H1 (cell line): ENCODE measurements around the gene HSPA1A.

Source experiments
- EZH2 ChIP-seq: fragments of 200-600 bp; sonication (generic); IDR thresholded peaks from 2 replicates; pipeline ENCODE4 v1.7.1; 2012; ENCODE audit warnings: low read depth, mild to moderate bottlenecking, moderate library complexity, low read length, inconsistent platforms; ENCODE audit not compliant: severe bottlenecking
- POLR2A ChIP-seq, 2 experiments: IDR thresholded peaks; 1 replicate in 1 of 2; 2 replicates in 1 of 2; pipeline ENCODE4 v1.6.1; 2011; ENCODE audit warnings: low read depth in 2 of 2, low read length in 2 of 2, mild to moderate bottlenecking in 2 of 2; ENCODE audit errors: control extremely low read depth in 1 of 2
- RFX5 ChIP-seq: IDR thresholded peaks from 2 replicates; pipeline ENCODE4 v1.6.1; 2011; ENCODE audit warnings: low read depth, low read length, improper control_type of control experiment, borderline replicate concordance

DNA sequence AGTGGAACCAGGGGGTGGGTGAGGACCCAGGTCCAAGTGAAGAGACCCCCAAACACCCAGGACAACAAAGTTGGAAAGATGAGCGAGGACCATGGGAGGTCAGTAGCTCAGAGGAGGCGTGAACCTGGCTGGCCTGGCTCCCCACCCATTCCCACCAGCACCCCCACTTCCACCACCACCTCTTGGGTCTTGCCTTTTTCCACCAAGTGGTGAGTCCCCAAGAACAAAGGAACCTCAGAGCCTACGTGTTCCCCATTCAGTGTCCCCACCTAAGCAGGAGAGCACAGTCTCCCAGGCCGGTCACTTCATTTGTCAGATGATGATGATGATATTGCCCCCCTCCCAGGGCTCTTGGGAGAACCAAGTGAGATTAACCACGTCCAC lies 37.7 kb upstream of the HSPA1A start:
- no peak for TF ChIP-seq RFX5
- TF ChIP-seq EZH2 = no peak
- TF ChIP-seq POLR2A (IDR thresholded peaks at IDR 0.05; ENCODE audit: control extremely low read depth in 1 of 2, low read depth in 2 of 2, low read length in 2 of 2) = no peak
